ENCODE measurements around the gene TRIM46. TPM values are rescaled to one million over a fixed set of nuclear protein-coding genes. Genes with fewer than 3 reads are reported as not detected.

TRIM46 gene
- polyA plus RNA-seq, 3 donors: 0.13 TPM; not detected in 2

DNA sequence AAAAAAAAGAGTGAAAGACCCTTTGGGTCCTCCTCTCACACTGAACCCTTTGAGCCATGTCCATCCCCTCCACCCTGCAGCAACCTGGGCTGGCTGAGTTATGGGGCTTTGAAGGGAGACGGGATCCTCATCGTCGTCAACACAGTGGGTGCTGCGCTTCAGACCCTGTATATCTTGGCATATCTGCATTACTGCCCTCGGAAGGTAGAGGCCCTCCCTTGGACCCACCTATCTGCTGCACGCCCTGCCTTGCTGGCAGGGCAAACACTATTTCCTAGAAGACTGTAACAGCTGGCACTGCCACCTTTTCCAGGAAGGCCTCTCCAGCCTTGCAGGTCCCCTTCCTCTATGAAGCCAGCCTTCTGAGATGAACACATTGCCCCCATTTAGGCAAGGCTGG is 36.9 kb upstream of the TRIM46 start:
- 34% methylated on average over 2 of the region's 6 CpGs for WGBS (ENCODE audit: insufficient coverage)
- Histone ChIP-seq H3K4me2 (replicated peaks; ENCODE audit: extremely low read depth, low read length, poor library complexity, severe bottlenecking) (peak overlapping the region; percentile 84), H3K79me2 (ENCODE audit: insufficient read depth, low read length) (peaks cover 36% of the 10 kb centered on the region), H3K27me3 (ENCODE audit: control insufficient read depth in 2 of 2, insufficient read depth in 2 of 2, low read length in 2 of 2) (no peaks in the 10 kb centered on the region), H3K4me1 (ENCODE audit: control insufficient read depth in 1 of 2, insufficient read depth in 2 of 2, low read length in 2 of 2) (peaks cover 33 to 50% of the 10 kb centered on the region in 2 donors), H3K36me3 (replicated peaks in 1 of 2; ENCODE audit: control insufficient read depth in 1 of 2, insufficient read depth in 2 of 2, low read length in 2 of 2) (peaks cover 0 to 11% of the 10 kb centered on the region in 2 donors), H3K9me3 (replicated peaks in 1 of 2; ENCODE audit: control insufficient read depth in 1 of 2, insufficient read depth in 1 of 2, low read length in 2 of 2) (peaks cover 0 to 2% of the 10 kb centered on the region in 2 donors), H3K27ac (ENCODE audit: low read depth in 1 of 2, low read length in 2 of 2) (peak overlapping the region; percentile 97 to 99), H3K4me3 (replicated peaks in 1 of 3; ENCODE audit: low read depth in 2 of 3, low read length in 3 of 3) (peak overlapping the region; percentile 75 to 84 (median 79)), H3K9ac (ENCODE audit: insufficient read depth, low read length, poor library complexity, severe bottlenecking) (peak overlapping the region; percentile 92), H4K20me1 (ENCODE audit: insufficient read depth, low read length) (peaks cover 7% of the 10 kb centered on the region), H2AFZ (ENCODE audit: insufficient read depth, low read depth, low read length, poor library complexity, severe bottlenecking) (no peak overlapping the region)
- Mint-ChIP-seq H3K9me3 (peaks cover 1 to 6% (median 4%) of the 10 kb centered on the region in 7 donors), H3K27ac (peak overlapping the region; percentile 99 to 100 (median 100)), H3K36me3 (peaks cover 12 to 19% of the 10 kb centered on the region in 2 donors), H3K4me1 (peaks cover 45% of the 10 kb centered on the region), H3K4me3 (peak overlapping the region; percentile 97 to 99), H3K27me3 (ENCODE audit: low read depth in 3 of 3) (peaks cover 0 to 7% (median 4%) of the 10 kb centered on the region in 3 donors)
- intact Hi-C loops (cut with micrococcal nuclease): loop anchor here in 1 of 2 donors (5.0 kb wide), 1 partner anchor 36 kb away; the partner anchor contains the start of genes KRTCAP2 and TRIM46
- TF ChIP-seq, protein P1, sequence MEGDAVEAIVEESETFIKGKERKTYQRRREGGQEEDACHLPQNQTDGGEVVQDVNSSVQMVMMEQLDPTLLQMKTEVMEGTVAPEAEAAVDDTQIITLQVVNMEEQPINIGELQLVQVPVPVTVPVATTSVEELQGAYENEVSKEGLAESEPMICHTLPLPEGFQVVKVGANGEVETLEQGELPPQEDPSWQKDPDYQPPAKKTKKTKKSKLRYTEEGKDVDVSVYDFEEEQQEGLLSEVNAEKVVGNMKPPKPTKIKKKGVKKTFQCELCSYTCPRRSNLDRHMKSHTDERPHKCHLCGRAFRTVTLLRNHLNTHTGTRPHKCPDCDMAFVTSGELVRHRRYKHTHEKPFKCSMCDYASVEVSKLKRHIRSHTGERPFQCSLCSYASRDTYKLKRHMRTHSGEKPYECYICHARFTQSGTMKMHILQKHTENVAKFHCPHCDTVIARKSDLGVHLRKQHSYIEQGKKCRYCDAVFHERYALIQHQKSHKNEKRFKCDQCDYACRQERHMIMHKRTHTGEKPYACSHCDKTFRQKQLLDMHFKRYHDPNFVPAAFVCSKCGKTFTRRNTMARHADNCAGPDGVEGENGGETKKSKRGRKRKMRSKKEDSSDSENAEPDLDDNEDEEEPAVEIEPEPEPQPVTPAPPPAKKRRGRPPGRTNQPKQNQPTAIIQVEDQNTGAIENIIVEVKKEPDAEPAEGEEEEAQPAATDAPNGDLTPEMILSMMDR (IDR thresholded peaks at IDR 0.05): no peak
- no peak for DNase-seq

DNA sequence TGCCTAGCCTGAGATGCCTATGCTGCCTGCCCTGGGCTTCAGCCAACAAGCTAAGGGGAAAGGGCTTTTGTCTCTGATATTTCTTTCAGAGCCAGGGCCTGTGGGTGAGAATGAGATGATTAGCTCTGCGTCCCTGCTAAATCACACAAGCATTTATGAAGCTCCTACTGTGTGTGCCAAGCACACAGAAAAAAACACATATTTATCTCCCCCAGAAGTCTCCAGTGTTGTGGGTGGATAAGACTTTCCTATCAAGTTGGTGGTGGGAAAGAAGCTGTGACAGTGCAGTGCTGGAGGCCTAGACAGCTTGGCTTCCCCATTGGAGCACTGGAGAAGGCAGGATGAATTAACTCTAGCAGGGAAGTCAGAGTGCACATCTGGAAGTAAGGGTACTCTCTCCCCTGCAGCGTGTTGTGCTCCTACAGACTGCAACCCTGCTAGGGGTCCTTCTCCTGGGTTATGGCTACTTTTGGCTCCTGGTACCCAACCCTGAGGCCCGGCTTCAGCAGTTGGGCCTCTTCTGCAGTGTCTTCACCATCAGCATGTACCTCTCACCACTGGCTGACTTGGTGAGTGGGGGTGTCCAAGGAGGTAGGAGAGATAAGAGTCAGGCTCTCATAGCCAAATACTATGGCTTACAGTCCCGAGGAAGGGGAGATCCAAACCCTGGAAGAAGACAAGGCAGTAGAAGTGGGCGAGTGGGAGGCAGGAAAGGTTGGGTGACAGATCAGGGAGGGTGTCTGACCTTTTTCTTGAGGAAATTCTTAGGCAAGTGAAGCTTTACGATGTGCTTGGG is 36.3 kb upstream of the TRIM46 start:
- Mint-ChIP-seq H3K27me3 (ENCODE audit: low read depth in 3 of 3) (peaks cover 0 to 7% (median 2%) of the 10 kb centered on the region in 3 donors), H3K27ac (peak overlapping the region in 6 of 7 donors; percentile 27 to 100 (median 100)), H3K4me3 (peak overlapping the region; percentile 97 to 99), H3K9me3 (peaks cover 3 to 10% (median 7%) of the 10 kb centered on the region in 7 donors), H3K4me1 (peaks cover 45% of the 10 kb centered on the region), H3K36me3 (peaks cover 12 to 19% of the 10 kb centered on the region in 2 donors)
- intact Hi-C loops (cut with micrococcal nuclease): loop anchor here in 1 of 2 donors (5.0 kb wide), 1 partner anchor 35 kb away; the partner anchor contains the start of genes KRTCAP2 and TRIM46
- H3K4me2 ChIP-seq (replicated peaks; ENCODE audit: extremely low read depth, low read length, poor library complexity, severe bottlenecking): peak overlapping the region; percentile 84
- peaks cover 0 to 11% of the 10 kb centered on the region in 2 donors for H3K36me3 ChIP-seq (replicated peaks in 1 of 2; ENCODE audit: control insufficient read depth in 1 of 2, insufficient read depth in 2 of 2, low read length in 2 of 2)
- WGBS (ENCODE audit: insufficient coverage): 100% methylated on average over 2 of the region's 6 CpGs
- peaks cover 7% of the 10 kb centered on the region for H4K20me1 ChIP-seq (ENCODE audit: insufficient read depth, low read length)
- no peaks in the 10 kb centered on the region for H3K27me3 ChIP-seq (ENCODE audit: control insufficient read depth in 2 of 2, insufficient read depth in 2 of 2, low read length in 2 of 2)
- peaks cover 33 to 50% of the 10 kb centered on the region in 2 donors for H3K4me1 ChIP-seq (ENCODE audit: control insufficient read depth in 1 of 2, insufficient read depth in 2 of 2, low read length in 2 of 2)
- H3K9me3 ChIP-seq (replicated peaks in 1 of 2; ENCODE audit: control insufficient read depth in 1 of 2, insufficient read depth in 1 of 2, low read length in 2 of 2): peaks cover 0 to 4% of the 10 kb centered on the region in 2 donors
- TF ChIP-seq, protein P1 (IDR thresholded peaks at IDR 0.05): no peak
- H3K27ac ChIP-seq (ENCODE audit: low read depth in 1 of 2, low read length in 2 of 2): peak overlapping the region; percentile 97 to 99
- peak overlapping the region in 1 of 3 experiments; percentile 79 for H3K4me3 ChIP-seq (replicated peaks in 1 of 3; ENCODE audit: low read depth in 2 of 3, low read length in 3 of 3)
- peak overlapping the region; percentile 92 for H3K9ac ChIP-seq (ENCODE audit: insufficient read depth, low read length, poor library complexity, severe bottlenecking)
- peaks cover 36% of the 10 kb centered on the region for H3K79me2 ChIP-seq (ENCODE audit: insufficient read depth, low read length)
- H2AFZ ChIP-seq (ENCODE audit: insufficient read depth, low read depth, low read length, poor library complexity, severe bottlenecking): no peak overlapping the region
- no peak for DNase-seq

Measured in CD14-positive monocyte (primary cell).